Measurements from ENCODE around the gene PPP1R17. TPM values are rescaled to one million over a fixed set of nuclear protein-coding genes. Genes with fewer than 3 reads are reported as not detected.

Gene PPP1R17
- total and polyA plus RNA-seq, 4 donors: 0.63 TPM; not detected in 3

DNA sequence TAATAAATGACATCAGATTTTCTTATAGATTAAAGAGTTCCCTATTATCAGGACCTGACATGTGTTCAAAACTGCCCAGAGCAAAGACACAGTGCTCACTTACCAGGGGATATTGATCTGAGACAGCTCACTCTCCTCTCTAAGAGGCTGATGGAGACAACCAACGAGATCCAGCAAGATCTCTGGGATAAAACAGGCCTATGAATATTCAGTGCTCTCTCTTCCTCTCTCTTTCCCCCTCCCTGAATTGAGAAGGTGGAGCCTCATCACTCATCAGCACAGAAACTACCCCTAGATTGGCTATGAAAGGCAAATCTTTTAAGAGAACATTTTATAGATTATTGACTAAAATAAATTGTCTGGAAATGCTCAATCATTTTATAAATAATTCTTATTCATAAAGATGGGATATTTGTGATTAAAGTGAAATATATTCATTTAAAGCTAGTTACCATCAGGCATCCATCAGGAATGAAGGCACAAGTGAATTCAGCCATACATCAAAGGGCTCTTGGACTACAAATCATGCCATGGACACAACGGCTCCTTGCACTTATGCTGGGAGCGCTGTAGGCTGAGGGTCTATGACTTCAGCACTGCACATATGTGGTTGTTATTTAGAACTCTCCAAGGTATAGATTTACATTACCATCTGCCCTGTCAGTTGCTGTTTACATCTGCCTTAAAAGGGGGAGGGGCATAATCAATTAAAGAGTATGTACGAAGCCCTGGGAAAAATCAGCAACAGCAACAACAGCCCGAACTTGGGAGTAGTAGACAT is 3.4 kb upstream of the PPP1R17 start:
- TF ChIP-seq, protein P1, sequence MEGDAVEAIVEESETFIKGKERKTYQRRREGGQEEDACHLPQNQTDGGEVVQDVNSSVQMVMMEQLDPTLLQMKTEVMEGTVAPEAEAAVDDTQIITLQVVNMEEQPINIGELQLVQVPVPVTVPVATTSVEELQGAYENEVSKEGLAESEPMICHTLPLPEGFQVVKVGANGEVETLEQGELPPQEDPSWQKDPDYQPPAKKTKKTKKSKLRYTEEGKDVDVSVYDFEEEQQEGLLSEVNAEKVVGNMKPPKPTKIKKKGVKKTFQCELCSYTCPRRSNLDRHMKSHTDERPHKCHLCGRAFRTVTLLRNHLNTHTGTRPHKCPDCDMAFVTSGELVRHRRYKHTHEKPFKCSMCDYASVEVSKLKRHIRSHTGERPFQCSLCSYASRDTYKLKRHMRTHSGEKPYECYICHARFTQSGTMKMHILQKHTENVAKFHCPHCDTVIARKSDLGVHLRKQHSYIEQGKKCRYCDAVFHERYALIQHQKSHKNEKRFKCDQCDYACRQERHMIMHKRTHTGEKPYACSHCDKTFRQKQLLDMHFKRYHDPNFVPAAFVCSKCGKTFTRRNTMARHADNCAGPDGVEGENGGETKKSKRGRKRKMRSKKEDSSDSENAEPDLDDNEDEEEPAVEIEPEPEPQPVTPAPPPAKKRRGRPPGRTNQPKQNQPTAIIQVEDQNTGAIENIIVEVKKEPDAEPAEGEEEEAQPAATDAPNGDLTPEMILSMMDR (IDR thresholded peaks at IDR 0.05; ENCODE audit: control extremely low read depth, extremely low read depth): no peak
- Histone ChIP-seq H3K27me3 (ENCODE audit: control insufficient read depth in 3 of 3, insufficient read depth in 3 of 3, low read length in 2 of 3) (peaks cover 0 to 2% (median 0%) of the 10 kb centered on the region in 3 donors), H3K36me3 (ENCODE audit: control insufficient read depth in 4 of 4, insufficient read depth in 4 of 4, low read length in 4 of 4) (no peaks in the 10 kb centered on the region), H3K9ac (ENCODE audit: insufficient read depth in 1 of 2, low read length in 2 of 2) (no peak overlapping the region), H3K4me1 (ENCODE audit: control insufficient read depth in 5 of 5, insufficient read depth in 5 of 5, low read length in 5 of 5) (no peaks in the 10 kb centered on the region), H3K4me3 (no peak overlapping the region), H3K27ac (ENCODE audit: low read depth in 1 of 2, low read length in 1 of 2) (no peak overlapping the region), H3K9me3 (ENCODE audit: control insufficient read depth in 4 of 4, insufficient read depth in 3 of 4, low read length in 3 of 4) (no peaks in the 10 kb centered on the region)
- ATAC-seq (ENCODE audit: insufficient read depth, low FRiP score) (no peak), DNase-seq (no peak)
- WGBS, 2 donors: 64 to 71% methylated on average over 5 of the region's 5 CpGs

DNA sequence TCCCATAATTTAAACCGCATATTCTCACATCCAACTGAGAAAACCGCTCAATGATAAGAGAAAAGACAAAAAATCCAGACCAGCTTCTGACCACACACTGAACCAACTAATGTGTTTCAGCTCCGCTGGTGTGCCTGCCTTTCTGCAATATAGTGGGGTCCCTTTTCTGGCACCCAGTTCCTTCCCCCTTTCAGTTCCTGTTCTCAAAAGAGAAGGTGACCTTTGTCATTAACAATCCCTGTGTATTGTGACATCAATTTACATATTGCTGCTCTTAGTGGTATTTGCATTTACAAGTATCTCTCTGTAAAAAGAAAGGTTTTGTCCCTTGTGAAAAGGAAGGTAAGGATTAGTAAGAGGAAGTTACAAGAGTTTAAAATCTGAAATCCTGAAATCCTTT is 1.4 kb downstream of the PPP1R17 start:
- H3K9me3 ChIP-seq (ENCODE audit: control insufficient read depth in 4 of 4, insufficient read depth in 3 of 4, low read length in 3 of 4): no peaks in the 10 kb centered on the region
- no peak overlapping the region for H3K4me3 ChIP-seq
- DNase-seq (no peak), ATAC-seq (ENCODE audit: insufficient read depth, low FRiP score) (no peak)
- no peak overlapping the region for H3K9ac ChIP-seq (ENCODE audit: insufficient read depth in 1 of 2, low read length in 2 of 2)
- no peak overlapping the region for H3K27ac ChIP-seq (ENCODE audit: low read depth in 1 of 2, low read length in 1 of 2)
- 62 to 65% methylated on average over 3 of the region's 3 CpGs for WGBS, 2 donors
- peaks cover 0 to 2% (median 0%) of the 10 kb centered on the region in 3 donors for H3K27me3 ChIP-seq (ENCODE audit: control insufficient read depth in 3 of 3, insufficient read depth in 3 of 3, low read length in 2 of 3)
- H3K36me3 ChIP-seq (ENCODE audit: control insufficient read depth in 4 of 4, insufficient read depth in 4 of 4, low read length in 4 of 4): no peaks in the 10 kb centered on the region
- H3K4me1 ChIP-seq (ENCODE audit: control insufficient read depth in 5 of 5, insufficient read depth in 5 of 5, low read length in 5 of 5): no peaks in the 10 kb centered on the region
- TF ChIP-seq, protein P1 (IDR thresholded peaks at IDR 0.05; ENCODE audit: control extremely low read depth, extremely low read depth): no peak

DNA sequence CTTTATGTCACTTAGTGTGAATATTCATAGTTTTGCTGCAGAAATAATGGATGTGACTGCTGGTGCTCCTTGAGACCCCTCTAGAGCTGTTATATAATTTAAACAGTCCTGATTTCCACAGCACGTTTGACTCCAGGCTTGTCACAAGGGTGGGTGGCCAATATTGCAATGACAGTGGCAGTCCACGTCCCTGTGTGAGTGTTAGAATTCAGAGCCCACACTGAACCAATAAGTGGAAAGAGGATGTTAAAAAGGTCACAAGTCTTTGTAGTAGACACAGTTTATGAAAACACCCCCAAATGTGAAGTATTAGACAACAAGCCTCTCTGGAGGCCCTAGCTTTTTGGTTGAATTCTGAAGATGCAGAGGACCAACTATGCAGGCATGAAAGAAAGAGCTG is 2.0 kb downstream of the PPP1R17 start:
- no peak overlapping the region for H3K27ac ChIP-seq (ENCODE audit: low read depth in 1 of 2, low read length in 1 of 2)
- TF ChIP-seq, protein P1 (IDR thresholded peaks at IDR 0.05; ENCODE audit: control extremely low read depth, extremely low read depth): no peak
- no peak for ATAC-seq (ENCODE audit: insufficient read depth, low FRiP score)

More for the DNA sequence above, 2.0 kb downstream of the PPP1R17 start:
- Histone ChIP-seq H3K4me1 (ENCODE audit: control insufficient read depth in 5 of 5, insufficient read depth in 5 of 5, low read length in 5 of 5) (no peaks in the 10 kb centered on the region), H3K36me3 (ENCODE audit: control insufficient read depth in 4 of 4, insufficient read depth in 4 of 4, low read length in 4 of 4) (no peaks in the 10 kb centered on the region), H3K27me3 (ENCODE audit: control insufficient read depth in 3 of 3, insufficient read depth in 3 of 3, low read length in 2 of 3) (peaks cover 0 to 2% (median 0%) of the 10 kb centered on the region in 3 donors), H3K9ac (ENCODE audit: insufficient read depth in 1 of 2, low read length in 2 of 2) (no peak overlapping the region), H3K4me3 (no peak overlapping the region), H3K9me3 (ENCODE audit: control insufficient read depth in 4 of 4, insufficient read depth in 3 of 4, low read length in 3 of 4) (no peaks in the 10 kb centered on the region)
- no peak for DNase-seq
- 37 to 40% methylated on average over 2 of the region's 2 CpGs for WGBS, 2 donors
